ENCODE measurements around the gene ZMIZ1. TPM values are rescaled to one million over a fixed set of nuclear protein-coding genes. Genes with fewer than 3 reads are reported as not detected.

Gene ZMIZ1
- total RNA-seq, 1 experiment from 2014 or later = 7.8 TPM

DNA sequence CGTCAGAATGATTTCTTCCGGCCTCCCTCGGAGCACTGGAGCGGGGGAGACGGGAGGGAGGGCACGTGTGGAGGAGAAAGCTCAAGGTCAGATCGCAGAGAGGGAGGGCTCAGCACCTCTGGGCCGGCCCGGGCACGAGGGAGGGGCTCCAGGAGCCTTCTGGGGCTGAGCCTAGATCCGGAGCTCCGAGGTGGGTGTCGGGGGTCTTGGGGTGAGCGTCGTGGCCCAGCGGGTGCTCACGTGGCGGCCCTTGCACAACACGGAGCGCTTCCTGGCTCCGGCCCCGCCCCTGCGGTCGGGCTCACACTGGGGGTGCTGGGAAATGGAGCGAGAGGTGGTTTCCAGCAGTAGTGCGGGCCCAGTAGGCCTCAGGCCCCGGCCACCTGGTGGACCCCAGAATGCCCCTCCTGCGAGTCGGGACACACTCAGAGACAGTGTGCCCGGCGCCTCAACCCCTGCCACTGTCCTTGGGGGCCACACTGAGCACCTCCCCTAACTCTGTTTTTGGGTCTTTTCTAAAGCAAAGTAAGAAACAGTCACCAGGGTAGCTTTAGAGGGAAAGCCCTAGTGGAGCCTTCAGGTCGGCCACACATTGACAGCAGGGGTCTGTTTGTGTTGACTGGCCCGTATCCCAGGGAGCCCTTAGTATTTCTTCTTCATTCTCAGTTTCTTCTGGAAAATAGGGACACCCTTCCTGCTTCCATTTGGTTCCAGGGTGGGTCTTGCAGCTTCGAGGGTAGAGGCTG is 279.3 kb downstream of the ZMIZ1 start:
- in situ Hi-C loops (cut with HindIII; ENCODE audit: low pct_unique_long_range_greater_than_20kb, low sequenced_read_pairs) = no loop called here
- peak; percentile 34 for DNase-seq (ENCODE audit: low read depth, low spot score)

GRCh38 chr10:79348640-79348988 is 279.8 kb downstream of the ZMIZ1 start:
- in situ Hi-C loops (cut with HindIII; ENCODE audit: low pct_unique_long_range_greater_than_20kb, low sequenced_read_pairs) = no loop called here
- no peak for DNase-seq (ENCODE audit: low read depth, low spot score)

GRCh38 chr10:79349072-79349491 is 280.3 kb downstream of the ZMIZ1 start:
- in situ Hi-C loops (cut with HindIII; ENCODE audit: low pct_unique_long_range_greater_than_20kb, low sequenced_read_pairs) = no loop called here
- DNase-seq (ENCODE audit: low read depth, low spot score) = no peak

GRCh38 chr10:79349766-79350406 is 281.1 kb downstream of the ZMIZ1 start:
- DNase-seq (ENCODE audit: low read depth, low spot score) = no peak
- in situ Hi-C loops (cut with HindIII; ENCODE audit: low pct_unique_long_range_greater_than_20kb, low sequenced_read_pairs) = loop anchor here (25.0 kb wide), 1 partner anchor 137 kb away; no protein-coding TSS in a partner anchor

DNA sequence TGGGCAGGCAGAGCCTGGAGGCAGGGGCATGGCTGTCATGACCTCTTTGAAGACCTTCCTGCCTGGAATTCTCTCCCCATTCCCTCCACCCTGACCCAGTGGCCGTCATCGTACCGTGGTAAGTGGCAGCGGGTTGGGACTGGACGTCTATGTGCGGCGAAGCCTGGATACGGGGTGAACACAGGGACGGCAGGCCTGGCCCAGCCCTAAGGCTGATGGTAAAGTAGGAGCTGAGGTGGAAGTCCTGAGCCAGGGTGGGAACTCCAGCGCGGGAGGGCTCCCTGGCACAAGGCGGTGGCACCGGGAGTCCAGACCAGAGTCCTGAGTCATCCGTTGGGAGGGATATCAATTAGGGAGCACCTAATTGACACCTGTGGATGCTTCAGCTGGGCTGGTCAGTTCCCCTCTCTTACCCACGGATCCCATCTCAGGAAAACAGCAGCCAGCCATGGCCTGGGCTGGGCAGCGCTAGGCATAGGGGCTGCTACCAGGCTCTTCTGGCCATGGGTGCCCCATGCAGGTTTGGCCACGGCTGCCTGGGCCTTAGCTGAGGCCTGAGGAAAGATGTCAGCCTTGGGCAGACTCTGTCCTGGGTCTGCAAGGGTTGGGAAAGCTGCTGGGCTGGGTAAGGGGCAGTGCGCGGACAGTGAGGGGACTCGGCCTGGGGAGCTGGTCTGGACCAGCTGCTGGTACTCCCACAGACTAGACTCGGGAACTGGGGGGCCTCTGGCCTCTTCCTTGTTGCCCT is 281.8 kb downstream of the ZMIZ1 start:
- in situ Hi-C loops (cut with HindIII; ENCODE audit: low pct_unique_long_range_greater_than_20kb, low sequenced_read_pairs) = loop anchor here (25.0 kb wide), 1 partner anchor 137 kb away; no protein-coding TSS in a partner anchor
- DNase-seq (ENCODE audit: low read depth, low spot score) = no peak

DNA sequence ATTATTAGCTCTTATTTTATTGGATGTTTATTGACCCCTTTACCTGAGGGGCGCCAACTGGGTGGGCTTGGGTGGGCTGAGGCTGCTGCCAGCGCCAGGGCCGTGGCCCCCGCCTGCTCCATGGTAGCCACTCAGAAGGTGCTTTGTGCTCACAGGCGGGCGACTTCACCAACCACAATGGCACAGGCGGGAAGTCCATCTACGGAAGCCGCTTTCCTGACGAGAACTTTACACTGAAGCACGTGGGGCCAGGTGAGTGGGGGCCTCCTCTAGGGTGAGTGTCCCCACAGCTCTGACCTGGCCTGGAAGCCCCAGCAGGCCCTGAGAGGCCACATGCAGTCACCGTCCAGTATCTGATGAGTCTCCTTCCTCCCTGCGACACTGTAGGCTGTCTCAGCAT is 282.6 kb downstream of the ZMIZ1 start:
- DNase-seq (ENCODE audit: low read depth, low spot score) = no peak
- in situ Hi-C loops (cut with HindIII; ENCODE audit: low pct_unique_long_range_greater_than_20kb, low sequenced_read_pairs) = loop anchor here (25.0 kb wide), 1 partner anchor 136 kb away; no protein-coding TSS in a partner anchor

- in situ Hi-C loops (cut with HindIII; ENCODE audit: low pct_unique_long_range_greater_than_20kb, low sequenced_read_pairs) = loop anchor here (25.0 kb wide), 1 partner anchor 135 kb away; no protein-coding TSS in a partner anchor
- no peak for DNase-seq (ENCODE audit: low read depth, low spot score)
Measured at GRCh38 chr10:79352035-79352877, 283.5 kb downstream of the ZMIZ1 start.

- in situ Hi-C loops (cut with HindIII; ENCODE audit: low pct_unique_long_range_greater_than_20kb, low sequenced_read_pairs) = loop anchor here (25.0 kb wide), 1 partner anchor 134 kb away; no protein-coding TSS in a partner anchor
- no peak for DNase-seq (ENCODE audit: low read depth, low spot score)
Measured at GRCh38 chr10:79353000-79353406, 284.2 kb downstream of the ZMIZ1 start.

GRCh38 chr10:79353726-79354125 is 285.0 kb downstream of the ZMIZ1 start:
- in situ Hi-C loops (cut with HindIII; ENCODE audit: low pct_unique_long_range_greater_than_20kb, low sequenced_read_pairs) = loop anchor here (25.0 kb wide), 1 partner anchor 134 kb away; no protein-coding TSS in a partner anchor
- DNase-seq (ENCODE audit: low read depth, low spot score) = no peak

GRCh38 chr10:79354141-79354540 is 285.4 kb downstream of the ZMIZ1 start:
- in situ Hi-C loops (cut with HindIII; ENCODE audit: low pct_unique_long_range_greater_than_20kb, low sequenced_read_pairs) = loop anchor here (25.0 kb wide), 1 partner anchor 133 kb away; no protein-coding TSS in a partner anchor
- no peak for DNase-seq (ENCODE audit: low read depth, low spot score)

DNA sequence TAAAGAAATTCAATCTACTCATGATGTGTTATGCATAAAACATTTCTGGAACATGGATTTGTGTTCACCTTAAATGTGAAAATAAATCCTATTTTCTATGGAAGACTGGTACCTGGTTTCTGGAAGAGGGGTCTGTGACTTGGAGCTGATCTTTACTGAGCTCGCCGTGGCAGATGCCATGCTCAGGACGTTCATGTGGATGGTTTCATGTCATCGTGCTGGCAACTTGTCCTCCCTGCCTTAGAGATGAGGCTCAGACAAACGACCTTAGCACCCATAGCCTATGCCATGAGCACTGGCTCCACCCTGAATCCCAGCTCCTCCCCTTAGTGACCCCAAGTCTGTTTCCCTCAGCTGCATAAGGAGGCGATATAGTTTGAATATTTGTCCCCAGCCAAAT is 285.8 kb downstream of the ZMIZ1 start:
- in situ Hi-C loops (cut with HindIII; ENCODE audit: low pct_unique_long_range_greater_than_20kb, low sequenced_read_pairs) = loop anchor here (25.0 kb wide), 1 partner anchor 133 kb away; no protein-coding TSS in a partner anchor
- no peak for DNase-seq (ENCODE audit: low read depth, low spot score)

DNA sequence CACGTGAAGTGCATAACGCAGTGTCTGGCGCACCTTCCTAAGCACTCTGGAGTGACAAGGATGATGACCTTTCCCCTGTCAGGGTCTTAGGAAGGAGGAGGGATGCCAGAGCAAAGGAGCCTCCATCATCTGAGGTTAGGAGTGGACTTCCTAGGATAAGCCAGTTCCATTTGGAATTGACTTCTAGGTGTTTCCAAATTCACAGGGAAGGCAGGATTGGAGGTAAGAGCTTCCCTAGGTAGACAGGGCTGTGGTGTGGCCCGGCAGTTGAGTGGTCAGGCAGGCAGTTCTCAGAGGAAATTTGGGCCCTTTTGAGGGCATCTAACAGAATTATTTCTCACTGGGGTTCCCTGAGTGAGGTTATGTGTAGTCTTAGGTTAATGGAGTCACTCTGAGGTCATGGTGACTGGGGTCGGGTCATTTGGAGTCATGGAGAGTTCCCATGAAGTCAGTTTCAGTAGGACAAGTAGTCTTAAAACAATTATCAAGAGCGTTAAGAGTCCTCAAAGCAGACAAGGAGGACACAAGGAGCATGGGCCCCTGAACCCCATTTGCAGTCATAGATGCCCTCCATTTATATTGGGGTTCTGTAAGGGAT is 286.8 kb downstream of the ZMIZ1 start:
- in situ Hi-C loops (cut with HindIII; ENCODE audit: low pct_unique_long_range_greater_than_20kb, low sequenced_read_pairs) = loop anchor here (25.0 kb wide), 1 partner anchor 132 kb away; no protein-coding TSS in a partner anchor
- DNase-seq (ENCODE audit: low read depth, low spot score) = no peak

- no peak for DNase-seq (ENCODE audit: low read depth, low spot score)
- in situ Hi-C loops (cut with HindIII; ENCODE audit: low pct_unique_long_range_greater_than_20kb, low sequenced_read_pairs) = loop anchor here (25.0 kb wide), 1 partner anchor 131 kb away; no protein-coding TSS in a partner anchor
Measured at GRCh38 chr10:79356104-79356503, 287.3 kb downstream of the ZMIZ1 start.

DNA sequence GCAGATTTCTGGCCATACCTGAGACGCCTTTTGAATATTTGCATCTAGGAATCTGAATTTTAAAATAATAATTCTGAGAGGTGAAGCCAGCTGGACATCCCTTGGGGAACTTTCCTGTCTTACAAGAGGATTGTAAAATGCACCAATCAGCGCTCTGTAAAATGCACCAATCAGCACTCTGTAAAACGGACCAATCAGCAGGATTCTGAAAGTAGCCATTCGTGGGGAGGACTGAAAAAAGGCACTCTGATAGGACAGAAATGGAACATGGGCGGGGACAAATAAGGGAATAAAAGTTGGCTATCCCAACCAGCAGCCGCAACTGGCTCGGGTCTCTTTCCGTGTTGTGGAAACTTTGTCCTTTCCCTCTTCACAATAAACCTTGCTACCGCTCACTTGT is 288.4 kb downstream of the ZMIZ1 start:
- in situ Hi-C loops (cut with HindIII; ENCODE audit: low pct_unique_long_range_greater_than_20kb, low sequenced_read_pairs) = loop anchor here (25.0 kb wide), 1 partner anchor 130 kb away; no protein-coding TSS in a partner anchor
- DNase-seq (ENCODE audit: low read depth, low spot score) = no peak

DNA sequence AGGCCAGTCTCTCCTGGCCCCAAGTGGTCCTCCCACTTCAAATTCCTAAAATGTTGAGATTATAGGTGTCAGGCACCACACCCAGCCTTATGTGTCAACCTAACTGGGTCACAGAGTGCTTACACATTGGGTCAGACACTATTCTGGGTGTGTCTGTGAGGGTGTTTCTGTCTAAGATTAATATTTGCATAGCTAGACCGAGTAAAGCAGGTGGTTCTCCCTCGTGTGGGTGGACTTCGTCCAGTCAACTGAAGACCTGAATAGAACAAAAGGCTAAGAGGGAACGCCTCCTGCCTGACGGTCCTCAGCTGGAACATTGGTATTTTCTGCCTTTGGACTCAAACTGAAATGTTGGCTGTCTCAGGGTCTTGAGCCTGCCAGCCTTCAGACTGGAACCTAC is 290.0 kb downstream of the ZMIZ1 start:
- no peak for DNase-seq (ENCODE audit: low read depth, low spot score)
- in situ Hi-C loops (cut with HindIII; ENCODE audit: low pct_unique_long_range_greater_than_20kb, low sequenced_read_pairs) = loop anchor here (25.0 kb wide), 1 partner anchor 128 kb away; no protein-coding TSS in a partner anchor

GRCh38 chr10:79359816-79360498 is 291.2 kb downstream of the ZMIZ1 start:
- in situ Hi-C loops (cut with HindIII; ENCODE audit: low pct_unique_long_range_greater_than_20kb, low sequenced_read_pairs) = loop anchor here (25.0 kb wide), 1 partner anchor 127 kb away; no protein-coding TSS in a partner anchor
- DNase-seq (ENCODE audit: low read depth, low spot score) = no peak
